Measurements from ENCODE around the gene NKAIN2. TPM values are rescaled to one million over a fixed set of nuclear protein-coding genes. Genes with fewer than 3 reads are reported as not detected.

NKAIN2 gene
- polyA plus RNA-seq, 1 donor (not counting 4 experiments of a cell fraction or from before 2014, with no cell fraction given) = 0.13 TPM

DNA sequence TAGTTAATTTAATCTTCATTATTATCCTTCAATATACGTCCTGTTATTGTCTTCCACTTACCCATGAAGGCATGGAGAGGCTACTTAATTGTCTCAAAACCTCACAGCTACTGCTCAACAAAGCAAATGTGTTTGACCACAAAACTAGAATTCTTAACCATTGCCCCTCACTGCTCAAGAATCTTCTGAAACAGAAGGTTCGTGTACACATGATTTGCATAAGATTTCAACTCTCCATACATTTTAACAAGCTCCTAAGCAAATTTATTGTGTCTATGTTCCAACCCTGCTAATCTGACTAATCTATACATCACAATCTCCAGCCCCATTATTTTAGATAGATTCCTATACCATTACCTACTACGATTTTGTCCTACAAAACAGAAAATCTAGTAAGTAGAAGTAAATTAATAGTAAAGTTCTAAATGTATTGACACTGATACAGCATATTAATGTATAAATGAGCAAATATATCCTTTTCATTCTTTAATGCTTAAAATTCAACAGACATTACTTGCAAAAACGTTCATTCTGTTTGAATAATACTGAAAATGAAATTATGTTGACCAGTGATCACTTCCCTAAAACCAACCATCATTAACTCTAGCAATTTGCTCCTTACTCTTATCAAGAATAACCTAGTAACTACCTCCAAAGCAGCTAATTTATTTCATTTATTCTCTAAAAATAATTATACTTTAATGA lies 1068.8 kb downstream of the NKAIN2 start:
- dilution Hi-C loops (cut with MboI; ENCODE audit: extremely low pct_ligation_motif_present, low sequenced_read_pairs) = no loop called here
- H3K4me1 ChIP-seq (ENCODE audit: control insufficient read depth, extremely low read depth, insufficient read depth, low read length) = peaks cover 9% of the 10 kb centered on the region
- no peaks in the 10 kb centered on the region for H3K27me3 ChIP-seq (ENCODE audit: control insufficient read depth, extremely low read depth, insufficient read depth, low read length)
- FAIRE-seq = no peak
- no peaks in the 10 kb centered on the region for H4K20me1 ChIP-seq (ENCODE audit: control insufficient read depth, extremely low read depth, insufficient read depth, low read length)
- H3K9me1 ChIP-seq (ENCODE audit: control insufficient read depth, extremely low read depth, insufficient read depth, low read length) = no peaks in the 10 kb centered on the region
- TF ChIP-seq EZH2 (IDR thresholded peaks at IDR 0.05; ENCODE audit: low read length) (no peak), CTCF (optimal IDR thresholded peaks at IDR 0.05 in 1 of 3, IDR thresholded peaks at IDR 0.05 in 1 of 3, conservative IDR thresholded peaks at IDR 0.05 in 1 of 3; ENCODE audit: extremely low read depth in 1 of 3, insufficient read depth in 2 of 3, low read length in 3 of 3) (no peak)
- H3K4me2 ChIP-seq (ENCODE audit: control insufficient read depth, extremely low read depth, insufficient read depth, low read depth, low read length) = no peak overlapping the region
- H3K4me3 ChIP-seq (ENCODE audit: control insufficient read depth in 2 of 3, extremely low read depth in 1 of 3, insufficient read depth in 2 of 3, low read depth in 1 of 3, low read length in 3 of 3) = no peak overlapping the region
- H2AFZ ChIP-seq (ENCODE audit: control insufficient read depth, low read length) = no peak overlapping the region
- H3K9ac ChIP-seq (ENCODE audit: control insufficient read depth, extremely low read depth, insufficient read depth, low read length) = no peak overlapping the region
- H3K79me2 ChIP-seq (ENCODE audit: control insufficient read depth, insufficient read depth, low read length) = no peaks in the 10 kb centered on the region
- H3K9me3 ChIP-seq (ENCODE audit: control insufficient read depth, low read depth, low read length) = no peaks in the 10 kb centered on the region
- H3K36me3 ChIP-seq (ENCODE audit: control insufficient read depth in 2 of 2, extremely low read depth in 1 of 2, insufficient read depth in 2 of 2, low read length in 2 of 2) = no peaks in the 10 kb centered on the region
- no peak overlapping the region for H3K27ac ChIP-seq (ENCODE audit: control insufficient read depth, insufficient read depth, low read length)
- no peak for DNase-seq (ENCODE audit: low read depth, low spot score)

GRCh38 chr6:124873066-124873410 lies 1069.4 kb downstream of the NKAIN2 start:
- H3K9ac ChIP-seq (ENCODE audit: control insufficient read depth, extremely low read depth, insufficient read depth, low read length) = no peak overlapping the region
- no peak for DNase-seq (ENCODE audit: low read depth, low spot score)
- H3K4me3 ChIP-seq (ENCODE audit: control insufficient read depth in 2 of 3, extremely low read depth in 1 of 3, insufficient read depth in 2 of 3, low read depth in 1 of 3, low read length in 3 of 3) = no peak overlapping the region
- no peaks in the 10 kb centered on the region for H3K9me3 ChIP-seq (ENCODE audit: control insufficient read depth, low read depth, low read length)
- H3K27ac ChIP-seq (ENCODE audit: control insufficient read depth, insufficient read depth, low read length) = no peak overlapping the region
- H4K20me1 ChIP-seq (ENCODE audit: control insufficient read depth, extremely low read depth, insufficient read depth, low read length) = no peaks in the 10 kb centered on the region
- H3K27me3 ChIP-seq (ENCODE audit: control insufficient read depth, extremely low read depth, insufficient read depth, low read length) = no peaks in the 10 kb centered on the region
- no peaks in the 10 kb centered on the region for H3K9me1 ChIP-seq (ENCODE audit: control insufficient read depth, extremely low read depth, insufficient read depth, low read length)
- H3K4me1 ChIP-seq (ENCODE audit: control insufficient read depth, extremely low read depth, insufficient read depth, low read length) = peaks cover 8% of the 10 kb centered on the region
- no peak overlapping the region for H3K4me2 ChIP-seq (ENCODE audit: control insufficient read depth, extremely low read depth, insufficient read depth, low read depth, low read length)
- H3K36me3 ChIP-seq (ENCODE audit: control insufficient read depth in 2 of 2, extremely low read depth in 1 of 2, insufficient read depth in 2 of 2, low read length in 2 of 2) = no peaks in the 10 kb centered on the region
- TF ChIP-seq CTCF (optimal IDR thresholded peaks at IDR 0.05 in 1 of 3, IDR thresholded peaks at IDR 0.05 in 1 of 3, conservative IDR thresholded peaks at IDR 0.05 in 1 of 3; ENCODE audit: extremely low read depth in 1 of 3, insufficient read depth in 2 of 3, low read length in 3 of 3) (no peak), EZH2 (IDR thresholded peaks at IDR 0.05; ENCODE audit: low read length) (no peak)
- no peak for FAIRE-seq
- no peak overlapping the region for H2AFZ ChIP-seq (ENCODE audit: control insufficient read depth, low read length)
- dilution Hi-C loops (cut with MboI; ENCODE audit: extremely low pct_ligation_motif_present, low sequenced_read_pairs) = no loop called here
- H3K79me2 ChIP-seq (ENCODE audit: control insufficient read depth, insufficient read depth, low read length) = no peaks in the 10 kb centered on the region

Other genes starting within 250 kb of the NKAIN2 start
- gene TRDN, start 166.9 kb upstream of the NKAIN2 start, polyA plus RNA-seq = not detected in 3 replicates